Hepatocyte (in vitro differentiated cells): ENCODE data around the gene DLX1. TPM values are rescaled to one million over a fixed set of nuclear protein-coding genes. Genes with fewer than 3 reads are reported as not detected.
A peak's percentile ranks its signal among the peaks of the same experiment; 100 is the strongest.

Experiments
- DNase-seq: peaks from one replicate; pipeline ENCODE4 v3.0.0-alpha.2; 2016; ENCODE audit warnings: low spot score
- H2AFZ ChIP-seq: fragments of 200-600 bp; sonication (generic); 2 replicates; pipeline ENCODE4 v1.6.0; 2016; ENCODE audit warnings: antibody characterized with exemption, mild to moderate bottlenecking
- H3K27ac ChIP-seq: fragments of 200-600 bp; sonication (generic); 2 replicates; pipeline ENCODE4 v1.5.1; 2016; ENCODE audit warnings: mild to moderate bottlenecking
- H3K27me3 ChIP-seq: fragments of 200-600 bp; sonication (generic); 2 replicates; pipeline ENCODE4 v1.6.1; 2016
- H3K36me3 ChIP-seq: fragments of 200-600 bp; sonication (generic); replicated peaks from 2 replicates; pipeline ENCODE4 v1.5.1; 2016; ENCODE audit warnings: low read depth; ENCODE audit not compliant: insufficient read depth
- H3K4me1 ChIP-seq: fragments of 200-600 bp; sonication (generic); 2 replicates; pipeline ENCODE4 v1.5.1; 2016; ENCODE audit warnings: mild to moderate bottlenecking, moderate library complexity; ENCODE audit not compliant: insufficient read depth
- H3K4me2 ChIP-seq: fragments of 200-600 bp; sonication (generic); 2 replicates; pipeline ENCODE4 v1.6.0; 2016
- H3K4me3 ChIP-seq: fragments of 200-600 bp; sonication (generic); 2 replicates; pipeline ENCODE4 v1.5.1; 2016; ENCODE audit warnings: mild to moderate bottlenecking
- H3K79me2 ChIP-seq: fragments of 200-600 bp; sonication (generic); 2 replicates; pipeline ENCODE4 v1.6.0; 2017; ENCODE audit warnings: mild to moderate bottlenecking
- H3K9me2 ChIP-seq: fragments of 200-600 bp; sonication (generic); replicated peaks from 2 replicates; pipeline ENCODE4 v1.6.0; 2017; ENCODE audit warnings: mild to moderate bottlenecking; ENCODE audit not compliant: insufficient read depth
- H3K9me3 ChIP-seq: fragments of 200-600 bp; sonication (generic); 2 replicates; pipeline ENCODE4 v1.5.1; 2016; ENCODE audit warnings: low read depth, mild to moderate bottlenecking
- H4K20me1 ChIP-seq: fragments of 200-600 bp; sonication (generic); 2 replicates; pipeline ENCODE4 v1.6.0; 2016; ENCODE audit warnings: mild to moderate bottlenecking; ENCODE audit not compliant: insufficient read depth, poor library complexity, severe bottlenecking
- CTCF ChIP-seq: fragments of 200-600 bp; sonication (generic); IDR thresholded peaks from 2 replicates; pipeline ENCODE4 v1.5.1; 2016; ENCODE audit warnings: antibody characterized with exemption, mild to moderate bottlenecking; ENCODE audit not compliant: poor library complexity
- EZH2 ChIP-seq: fragments of 200-600 bp; sonication (generic); IDR thresholded peaks from 2 replicates; pipeline ENCODE4 v1.6.1; 2016; ENCODE audit warnings: antibody characterized with exemption, mild to moderate bottlenecking, borderline replicate concordance
- EZH2phosphoT487 ChIP-seq: fragments of 200-600 bp; sonication (generic); IDR thresholded peaks from one replicate; pipeline ENCODE4 v1.6.1; 2018; ENCODE audit warnings: antibody characterized with exemption, mild to moderate bottlenecking, low read depth, moderate library complexity; ENCODE audit not compliant: unreplicated experiment, severe bottlenecking
- WGBS: methylation state at CpG from one replicate; pipeline ENCODE4 v1.1.6; 2016; ENCODE audit warnings: low lambda C conversion rate; ENCODE audit errors: missing lambda C conversion rate; 5-methylcytosine and 5-hydroxymethylcytosine counted together
- polyA plus RNA-seq: library from polyadenylated mRNA; unstranded; fragments of >200 nt; fragmentation: Nextera tagmentation; extraction: Ambion mirVana; gene quantifications from 2 replicates; pipeline ENCODE4 v1.2.1, GENCODE V29; 2016
- total RNA-seq: library from RNA; depleted of rRNA; stranded (reverse); fragments of >200 nt; gene quantifications from 2 replicates; pipeline ENCODE4 v1.2.3, GENCODE V29; 2014

Gene DLX1
- total and polyA plus RNA-seq, 2 experiments from 2014 or later = not detected

GRCh38 chr2:172079838-172080640, 5.3 kb upstream of the DLX1 start:
- DNase-seq = no peak
- no peaks in the 10 kb centered on the region for H3K9me2 ChIP-seq

GRCh38 chr2:172080641-172081220, 4.6 kb upstream of the DLX1 start:
- H3K27me3 ChIP-seq = peaks cover 96% of the 10 kb centered on the region
- H3K27ac ChIP-seq = no peak overlapping the region
- H4K20me1 ChIP-seq = no peaks in the 10 kb centered on the region
- 7% methylated on average over 22 of the region's 25 CpGs for WGBS
- DNase-seq = no peak
- TF ChIP-seq CTCF = no peak
- TF ChIP-seq EZH2phosphoT487 = peak; percentile 55
- peak; percentile 61 for TF ChIP-seq EZH2
- no peaks in the 10 kb centered on the region for H3K9me3 ChIP-seq
- no peak overlapping the region for H3K4me3 ChIP-seq
- no peaks in the 10 kb centered on the region for H3K36me3 ChIP-seq
- peak overlapping the region; percentile 35 for H2AFZ ChIP-seq
- peaks cover 8% of the 10 kb centered on the region for H3K4me1 ChIP-seq
- no peaks in the 10 kb centered on the region for H3K79me2 ChIP-seq
- no peak overlapping the region for H3K4me2 ChIP-seq
- H3K9me2 ChIP-seq = no peaks in the 10 kb centered on the region

More at GRCh38 chr2:172079838-172080640, 5.3 kb upstream of the DLX1 start:
- Histone ChIP-seq H3K4me2 (no peak overlapping the region), H3K27me3 (peaks cover 99% of the 10 kb centered on the region), H3K9me3 (no peaks in the 10 kb centered on the region), H3K4me1 (peaks cover 8% of the 10 kb centered on the region), H3K36me3 (no peaks in the 10 kb centered on the region), H3K4me3 (no peak overlapping the region), H2AFZ (peak overlapping the region; percentile 35), H4K20me1 (no peaks in the 10 kb centered on the region), H3K27ac (no peak overlapping the region), H3K79me2 (no peaks in the 10 kb centered on the region)
- WGBS = 18% methylated on average over 38 of the region's 38 CpGs
- peak; percentile 84 for TF ChIP-seq EZH2
- TF ChIP-seq EZH2phosphoT487 = no peak
- no peak for TF ChIP-seq CTCF

- peaks cover 98% of the 10 kb centered on the region for H3K27me3 ChIP-seq
Measured at GRCh38 chr2:172081221-172082022, 3.9 kb upstream of the DLX1 start.

More at GRCh38 chr2:172081221-172082022, 3.9 kb upstream of the DLX1 start:
- Histone ChIP-seq H3K9me3 (no peaks in the 10 kb centered on the region), H3K9me2 (no peaks in the 10 kb centered on the region), H3K4me1 (peaks cover 12% of the 10 kb centered on the region), H3K4me3 (no peak overlapping the region), H3K36me3 (no peaks in the 10 kb centered on the region), H3K79me2 (no peaks in the 10 kb centered on the region), H4K20me1 (no peaks in the 10 kb centered on the region), H3K4me2 (no peak overlapping the region), H2AFZ (no peak overlapping the region), H3K27ac (no peak overlapping the region)
- TF ChIP-seq EZH2 (peak; percentile 93), CTCF (no peak), EZH2phosphoT487 (peak; percentile 55)
- WGBS = 12% methylated on average over 36 of the region's 36 CpGs
- DNase-seq = no peak
